T-helper 1 cell treated with Interleukin-12 subunit alpha and Interleukin-12 subunit beta and Interleukin-4 antibody, amounts not matched to agents 30 ng/mL and 1 ng/mL, for 36 hours (primary cell): ENCODE results near the gene RECQL5. TPM values are rescaled to one million over a fixed set of nuclear protein-coding genes. Genes with fewer than 3 reads are reported as not detected.

Experiments used
- intact Hi-C: fragments of 100-400 bp; cut with micrococcal nuclease; formaldehyde crosslinking; loops from one replicate; pipeline ENCODE4 v1.15.1; 2024
- total RNA-seq: library from RNA; stranded (reverse); gene quantifications from 2 replicates; pipeline ENCODE4 v1.2.3, GENCODE V29; 2022

The RECQL5 gene
- 41.6 and 43.4 TPM in 2 replicates for total RNA-seq

DNA sequence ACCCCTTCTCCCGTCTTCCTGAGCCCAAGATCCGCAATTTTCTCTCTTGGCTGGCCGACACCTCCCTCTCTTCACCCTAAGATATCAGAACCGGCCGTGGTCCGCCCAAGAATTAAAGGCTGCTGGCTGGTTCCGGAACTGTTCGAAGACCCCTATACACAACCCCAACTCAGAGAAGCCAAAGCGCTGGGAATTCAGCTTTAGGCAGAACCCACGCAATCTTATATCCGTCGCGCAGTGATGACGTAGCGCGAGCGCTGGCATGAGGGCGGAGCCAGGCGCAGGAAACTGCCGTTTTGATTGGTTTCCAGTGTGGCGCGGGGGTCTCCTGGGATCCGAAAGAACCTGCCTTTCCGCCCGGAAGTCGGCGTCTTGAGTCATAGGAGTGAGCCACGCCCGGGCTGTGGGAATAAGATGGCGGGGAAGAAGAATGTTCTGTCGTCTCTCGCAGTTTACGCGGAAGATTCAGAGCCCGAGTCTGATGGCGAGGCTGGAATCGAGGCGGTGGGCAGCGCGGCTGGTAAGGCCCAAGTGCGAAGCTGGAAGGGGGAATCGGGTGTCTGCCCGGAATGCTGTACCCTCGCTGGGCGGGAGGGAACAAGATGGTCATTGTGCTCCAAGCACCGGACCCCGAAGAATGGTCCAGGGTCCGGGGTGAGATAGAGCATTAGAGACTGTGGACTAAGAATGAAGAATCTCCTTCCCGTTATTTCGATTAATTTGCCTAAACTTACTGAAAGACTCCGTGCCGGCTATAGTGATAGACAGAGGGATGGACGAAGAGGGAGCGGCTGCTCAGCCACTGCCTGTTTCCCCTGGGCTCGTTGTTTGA is at the start of gene RECQL5, which contains the start of gene SAP30BP:
Gene RECQL5, minus strand, starts transcription at position 196 of the 832 bp plus-strand sequence. CDS start 597 bp downstream, outside the sequence.
Gene SAP30BP, plus strand, starts transcription at position 380 of the 832 bp plus-strand sequence. Its CDS starts 35 bp downstream, at position 415.
- intact Hi-C loops = loop anchor here (1.0 to 2.0 kb wide), 11 partner anchors 8 to 794 kb away; partner anchors contain the start of genes MRPL38, SMIM5, TMEM94 and TRIM65

DNA sequence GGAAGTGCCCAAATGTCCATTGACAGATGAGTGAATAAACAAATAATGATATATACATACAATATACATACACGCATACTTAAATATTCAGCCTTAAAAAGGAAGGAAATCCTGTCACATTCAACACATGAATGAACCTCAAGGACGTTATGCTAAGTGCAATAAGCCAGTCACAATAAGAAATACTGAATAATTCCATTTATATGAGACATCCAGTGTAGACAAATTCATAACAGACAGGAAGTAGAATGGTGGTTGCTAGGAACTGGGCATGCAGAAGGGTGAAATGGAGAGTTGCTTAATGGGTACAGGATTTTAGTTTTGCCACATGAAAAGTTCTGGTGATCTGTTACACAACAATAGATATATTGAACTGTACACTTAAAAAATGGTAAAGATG is 45.5 kb upstream of the RECQL5 start:
- intact Hi-C loops = no loop called here

DNA sequence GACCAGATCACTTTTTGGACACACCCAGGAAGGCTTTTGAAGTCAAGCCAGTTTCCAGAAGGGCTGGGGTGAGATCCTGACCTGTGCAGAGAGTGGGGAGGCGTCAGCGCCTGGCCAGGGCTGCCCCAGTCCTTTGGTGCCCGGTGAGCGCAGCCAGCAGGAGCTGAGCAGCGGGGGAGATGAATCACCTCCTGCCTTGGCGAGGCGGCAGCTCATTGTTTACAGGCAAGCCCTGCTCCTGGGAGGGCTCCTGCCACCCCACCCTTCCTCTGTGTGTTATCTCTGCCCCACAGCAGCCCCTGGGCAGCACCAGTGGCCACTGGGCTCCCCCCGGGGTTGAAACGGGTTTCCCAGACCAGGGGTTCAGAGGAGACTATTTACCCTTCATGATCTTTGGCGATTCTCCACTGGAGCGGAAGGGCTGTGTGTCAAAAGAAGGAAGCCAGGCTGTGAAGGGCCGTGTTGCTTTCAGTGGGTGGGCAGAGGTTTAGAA is 40.2 kb upstream of the RECQL5 start:
- intact Hi-C loops = no loop called here

DNA sequence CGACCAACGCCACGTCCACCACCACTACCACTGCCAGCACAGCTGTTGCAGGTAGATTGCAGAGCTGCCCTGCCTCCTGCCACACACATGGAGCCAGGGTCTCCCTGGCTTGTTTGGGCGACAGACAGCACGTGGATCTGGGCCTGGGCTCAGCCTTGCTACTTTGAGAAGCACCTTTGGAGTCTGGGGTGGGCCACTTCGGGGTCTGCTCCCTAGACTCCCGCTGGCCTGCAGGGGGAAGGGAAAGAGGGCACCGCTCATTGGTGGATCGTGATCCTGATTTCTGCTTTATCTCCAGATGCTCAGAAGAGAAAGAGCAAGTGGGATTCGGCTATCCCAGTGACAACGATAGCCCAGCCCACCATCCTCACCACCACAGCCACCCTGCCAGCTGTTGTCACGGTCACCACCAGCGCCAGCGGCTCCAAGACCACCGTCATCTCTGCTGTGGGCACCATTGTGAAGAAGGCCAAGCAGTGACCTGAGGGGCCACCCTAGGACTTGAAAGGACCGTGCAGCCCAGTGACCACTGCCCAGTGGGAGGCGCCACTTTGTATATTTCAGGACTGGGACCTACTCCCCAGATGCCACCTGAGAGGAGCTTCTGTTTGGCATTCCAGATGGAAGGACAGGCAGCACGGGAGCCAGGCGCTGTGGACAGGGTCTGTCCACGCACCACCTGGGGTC is 39.2 kb upstream of the RECQL5 start:
- intact Hi-C loops = no loop called here

DNA sequence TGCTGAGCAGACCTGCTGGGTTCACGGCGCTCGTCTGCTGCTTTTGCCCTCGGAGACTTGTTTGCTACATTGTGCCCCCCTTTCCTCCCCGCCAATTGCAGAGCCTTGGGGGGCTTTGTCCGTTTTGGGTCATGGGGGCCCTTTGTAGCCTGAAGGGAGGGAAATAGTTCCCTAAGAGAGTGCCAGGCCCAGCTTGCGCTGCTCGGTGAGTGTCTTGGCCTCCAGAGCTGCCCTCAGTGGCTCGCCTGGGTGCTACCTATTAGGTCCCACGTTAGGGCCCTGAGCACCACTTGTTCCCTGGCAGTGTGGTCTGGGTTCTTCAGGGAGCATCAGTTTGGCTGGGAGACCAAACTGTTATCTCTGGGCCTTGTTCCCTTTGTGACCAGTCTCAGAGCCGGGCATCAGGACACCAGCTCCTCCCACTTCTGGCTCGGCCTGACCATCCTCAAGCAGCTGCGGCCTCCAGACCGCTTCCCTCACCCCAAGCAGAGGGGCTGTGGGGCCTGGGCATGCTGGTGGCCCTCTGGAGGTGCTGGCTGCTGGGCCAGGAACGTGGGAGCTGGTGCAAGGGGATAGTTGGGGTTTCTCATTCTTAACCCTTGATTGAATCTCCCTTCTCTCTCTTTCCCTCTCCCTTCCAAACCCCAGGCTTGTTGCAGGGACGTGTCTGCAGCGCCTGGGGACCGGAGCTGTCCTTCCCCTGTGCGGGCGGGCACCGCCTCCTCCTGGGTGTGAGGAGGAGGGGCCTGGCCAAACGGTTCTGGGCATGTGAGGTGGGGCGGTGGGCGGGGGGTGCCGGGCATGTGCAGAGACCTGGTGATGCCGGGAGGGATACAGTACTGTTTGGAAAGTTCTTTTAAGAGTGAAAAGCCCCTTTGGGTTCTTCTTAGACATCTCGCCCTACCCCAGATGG is 38.3 kb upstream of the RECQL5 start:
- intact Hi-C loops = no loop called here

DNA sequence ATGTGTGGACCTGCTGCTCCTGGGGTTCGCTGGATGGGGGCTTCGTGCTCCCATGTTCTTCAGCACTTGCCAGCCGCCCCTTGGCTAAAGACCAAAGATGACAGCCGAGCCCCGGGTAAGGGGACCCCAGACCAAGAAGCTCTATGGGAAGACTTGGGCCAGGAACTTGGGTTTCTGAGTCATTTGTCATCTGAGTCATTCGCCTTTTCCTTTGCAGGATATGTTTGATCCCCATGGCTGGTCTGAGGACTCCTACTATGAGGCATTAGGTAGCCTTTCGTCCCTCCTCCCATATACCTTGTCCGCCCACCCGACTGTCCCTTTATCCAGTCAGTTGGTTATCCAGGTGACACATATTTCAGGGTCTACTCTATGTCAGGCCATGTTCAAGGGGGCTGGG is 36.6 kb upstream of the RECQL5 start:
- intact Hi-C loops = no loop called here

DNA sequence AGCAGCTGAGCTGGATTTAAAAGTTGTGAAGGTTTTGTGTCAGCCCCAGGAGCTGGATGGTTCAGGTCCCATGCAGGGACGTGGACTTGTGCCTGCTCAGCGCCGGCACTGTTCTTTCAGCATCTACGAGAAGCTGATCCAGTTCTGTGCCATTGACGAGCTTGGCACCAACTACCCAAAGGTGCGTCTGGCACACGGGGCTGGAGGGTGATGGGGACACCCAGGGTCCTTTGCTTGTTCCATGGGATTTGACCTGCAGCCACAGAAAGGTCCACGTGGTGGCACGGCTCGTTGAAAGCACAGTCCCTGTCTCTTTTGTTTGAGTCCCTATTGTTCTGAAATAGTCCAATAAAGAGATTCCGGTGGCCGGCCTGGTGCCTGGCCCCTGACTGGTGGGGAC is 36.2 kb upstream of the RECQL5 start:
- intact Hi-C loops = no loop called here

DNA sequence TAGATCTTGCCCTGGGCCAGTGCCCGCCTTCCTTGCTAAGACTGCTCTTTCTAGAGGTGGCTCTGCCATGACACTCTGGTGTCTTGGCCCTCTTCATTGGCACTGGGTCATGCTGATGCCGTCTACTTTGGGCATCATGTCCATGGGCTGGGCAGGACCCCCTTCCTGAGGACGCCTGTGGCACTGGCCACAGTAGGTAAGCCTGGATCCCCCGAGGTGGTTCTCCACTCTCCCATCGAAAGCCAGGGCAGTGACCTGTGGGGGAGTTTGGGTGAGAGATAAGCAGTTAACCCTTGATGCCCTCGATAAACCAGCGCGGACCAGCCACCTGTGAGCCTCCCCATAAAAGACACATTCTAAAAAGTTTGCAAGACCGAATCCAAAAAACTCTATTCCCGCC is 34.3 kb upstream of the RECQL5 start:
- intact Hi-C loops = no loop called here

DNA sequence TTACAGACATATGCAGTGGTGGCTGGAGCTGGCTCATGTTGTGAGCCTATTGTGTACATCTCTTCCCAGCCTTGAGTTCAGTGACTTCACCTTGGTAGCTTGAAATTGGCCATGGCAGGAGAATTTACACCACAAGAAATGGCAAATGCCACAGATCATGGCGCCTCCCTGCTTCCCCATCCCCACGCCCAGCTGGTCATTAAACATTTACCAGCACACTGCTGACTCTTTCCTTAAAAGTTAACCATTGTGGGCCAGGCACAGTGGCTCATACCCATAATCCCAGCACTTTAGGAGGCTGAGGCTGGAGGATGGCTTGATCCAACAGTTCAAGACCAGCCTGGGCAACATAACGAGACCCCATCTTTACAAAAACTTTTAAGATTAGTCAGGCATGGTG is 31.7 kb upstream of the RECQL5 start:
- intact Hi-C loops = no loop called here

DNA sequence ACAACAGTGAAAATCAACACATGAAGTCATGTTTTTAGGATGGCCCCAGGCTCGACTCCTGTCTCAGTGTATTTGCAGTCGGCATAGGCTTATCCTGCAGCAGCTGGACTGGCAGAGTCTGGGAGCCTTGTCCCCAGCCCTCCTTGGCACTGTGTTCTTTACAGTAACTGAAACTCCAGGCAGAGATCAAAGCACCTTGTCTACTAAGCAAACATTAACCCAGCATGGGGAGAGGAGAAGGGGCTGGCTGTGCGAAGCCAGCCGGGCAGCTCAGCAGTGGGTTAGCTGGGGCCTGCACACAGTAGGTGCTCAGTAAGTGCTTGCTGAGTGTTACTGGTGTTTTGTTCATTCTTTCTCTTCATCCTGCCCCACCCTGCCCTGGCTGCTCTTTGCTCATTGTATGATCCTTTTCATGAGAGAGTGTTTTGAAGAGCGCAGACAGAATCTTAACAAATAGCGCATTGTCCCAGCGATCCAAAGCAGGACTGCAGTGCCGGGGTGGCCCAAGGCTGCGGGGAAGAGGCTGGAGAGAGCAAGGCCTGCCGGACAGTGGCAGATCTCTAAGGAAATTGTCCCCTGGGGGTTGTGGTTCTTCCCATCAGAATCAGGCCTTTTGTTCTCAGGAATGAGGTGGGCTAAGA is 30.8 kb upstream of the RECQL5 start:
- intact Hi-C loops = no loop called here

DNA sequence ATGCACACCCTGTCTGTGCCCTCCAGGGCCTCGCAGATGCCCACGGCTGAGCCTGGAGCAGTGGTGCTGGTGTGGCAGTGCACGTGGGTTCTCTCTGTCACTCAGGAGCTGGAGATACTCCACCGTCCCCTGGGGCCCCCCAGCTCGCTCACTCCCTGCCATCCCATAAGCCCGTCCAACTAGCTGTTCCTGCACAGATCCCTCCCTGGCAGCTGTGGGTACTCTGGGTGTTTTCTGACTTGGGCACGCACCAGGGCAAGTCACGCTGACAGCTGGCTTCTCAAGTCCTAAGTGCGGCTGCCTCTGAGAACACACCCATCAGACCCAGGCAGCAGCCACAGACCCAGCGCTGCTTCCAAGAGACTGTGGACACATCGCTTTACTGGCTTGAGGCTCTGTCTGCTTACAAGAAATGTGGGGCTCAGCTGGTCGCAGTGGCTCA is 28.9 kb upstream of the RECQL5 start:
- intact Hi-C loops = no loop called here

DNA sequence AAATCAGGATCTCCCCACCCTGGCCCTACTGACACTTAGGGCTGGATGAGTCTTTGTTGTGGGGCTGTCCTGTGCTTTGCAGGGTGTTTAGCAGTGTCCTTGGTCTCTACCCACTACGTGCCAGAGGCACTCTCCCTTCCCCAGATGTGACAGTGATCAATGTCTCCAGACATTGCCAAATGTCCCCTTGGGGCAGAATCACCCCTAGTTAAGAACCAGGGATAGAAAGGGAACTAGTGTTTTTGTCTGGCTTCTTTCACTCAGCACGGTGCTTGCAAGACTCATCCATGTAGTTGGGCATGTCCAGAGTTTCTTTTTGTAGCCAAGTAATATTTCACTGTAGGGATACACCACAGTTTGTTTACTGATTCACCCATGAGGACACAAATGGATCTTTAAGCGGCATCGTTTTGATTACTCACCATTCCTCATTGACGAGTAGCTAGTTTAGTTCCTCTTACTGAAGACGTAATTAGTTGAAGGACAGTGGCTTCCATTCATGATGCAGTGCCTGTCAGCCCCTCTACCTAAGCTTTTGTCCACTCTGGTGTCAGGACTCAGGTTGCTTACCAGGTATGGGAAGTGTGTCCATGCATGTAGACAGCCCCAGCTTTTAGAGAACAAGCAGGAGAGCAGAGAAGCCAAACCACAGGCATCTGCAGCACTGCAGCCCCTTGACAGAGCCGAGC is 28.3 kb upstream of the RECQL5 start:
- intact Hi-C loops = no loop called here

DNA sequence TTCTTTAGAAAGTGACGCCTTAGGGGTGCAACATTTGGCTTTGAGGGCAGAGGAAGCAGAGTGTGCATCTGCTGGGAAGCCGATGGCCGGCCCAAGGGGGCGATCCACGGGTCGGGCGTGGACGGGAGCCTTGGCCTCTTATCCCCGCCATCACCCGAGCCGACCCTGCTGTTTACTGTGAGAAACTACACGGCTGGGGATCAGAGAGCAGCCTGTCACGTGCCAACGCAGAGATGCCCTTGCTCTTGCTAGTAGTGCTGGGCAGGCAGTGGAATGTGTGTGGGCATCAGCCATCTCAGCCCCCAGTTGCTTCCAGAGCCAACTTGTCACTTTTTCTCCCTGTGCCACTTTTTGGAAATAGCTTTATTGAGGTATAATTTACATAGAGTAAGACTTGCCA is 27.6 kb upstream of the RECQL5 start:
- intact Hi-C loops = no loop called here

DNA sequence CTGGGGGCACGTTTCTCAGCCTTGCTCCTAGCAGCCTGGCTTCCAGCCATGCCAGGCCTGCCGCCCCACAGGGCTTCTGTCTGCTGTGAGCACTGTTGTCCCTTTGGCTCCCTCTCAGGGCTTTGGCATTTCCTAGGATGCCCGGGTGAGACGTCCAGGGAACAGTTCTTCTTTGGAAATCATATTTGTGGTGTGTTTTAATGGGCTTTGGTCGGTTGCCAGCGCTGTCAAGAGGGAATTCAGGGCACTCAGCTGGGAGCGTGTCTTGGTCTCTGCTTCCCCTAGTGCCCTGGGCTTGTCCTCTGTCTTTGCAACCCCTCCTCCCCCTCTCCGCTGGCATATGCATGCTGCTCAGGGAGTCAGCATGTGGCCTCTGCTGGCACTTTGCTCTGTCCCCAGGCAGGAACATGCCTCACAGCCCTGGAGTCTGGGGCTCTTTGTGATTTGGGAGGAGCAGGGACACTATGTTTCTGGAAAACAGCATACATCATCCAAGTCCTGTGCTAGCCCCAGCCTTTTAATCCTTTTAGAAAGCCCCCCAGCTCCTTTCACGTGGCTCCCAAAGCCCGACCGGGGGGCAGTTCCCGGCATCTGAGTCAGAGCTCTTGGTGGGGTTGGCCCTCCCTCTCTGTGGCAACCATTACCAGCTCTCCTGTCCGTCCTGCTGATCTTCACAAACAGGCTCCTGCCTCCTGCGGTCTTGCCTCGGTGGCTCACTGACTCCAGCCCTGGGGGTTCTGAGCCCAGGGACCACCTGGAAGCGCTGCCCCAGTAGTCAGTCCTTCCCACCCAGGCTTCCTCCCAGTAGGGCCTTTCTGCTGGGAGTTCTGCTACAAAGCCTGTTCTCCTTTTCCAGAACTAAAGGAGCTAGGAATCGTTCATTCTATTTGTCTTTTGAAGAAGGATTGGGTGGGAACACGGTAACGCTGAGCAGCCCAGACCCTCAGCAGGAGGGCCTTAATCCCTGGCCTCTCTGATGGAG is 26.8 kb upstream of the RECQL5 start:
- intact Hi-C loops = no loop called here

DNA sequence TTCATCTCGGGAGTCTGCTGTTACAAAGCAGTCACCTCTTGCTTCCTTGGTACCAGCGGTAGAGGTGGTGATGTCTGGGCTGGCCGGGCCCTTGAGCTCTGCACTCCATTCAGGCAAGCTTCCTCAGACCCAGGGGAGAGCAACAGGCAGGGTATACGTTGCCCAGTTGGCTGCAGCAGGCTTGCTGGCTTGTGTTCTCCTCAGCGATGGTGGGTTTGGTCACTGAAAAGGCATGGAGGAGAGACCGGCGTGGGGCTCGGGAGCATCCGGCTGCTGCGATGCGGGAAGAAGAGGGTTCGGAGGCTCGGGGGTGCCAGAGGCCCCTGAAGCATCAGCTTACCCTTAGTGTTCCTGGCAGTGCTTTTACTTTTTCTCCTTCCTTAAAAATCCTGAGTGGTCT is 26.0 kb upstream of the RECQL5 start:
- intact Hi-C loops = no loop called here

DNA sequence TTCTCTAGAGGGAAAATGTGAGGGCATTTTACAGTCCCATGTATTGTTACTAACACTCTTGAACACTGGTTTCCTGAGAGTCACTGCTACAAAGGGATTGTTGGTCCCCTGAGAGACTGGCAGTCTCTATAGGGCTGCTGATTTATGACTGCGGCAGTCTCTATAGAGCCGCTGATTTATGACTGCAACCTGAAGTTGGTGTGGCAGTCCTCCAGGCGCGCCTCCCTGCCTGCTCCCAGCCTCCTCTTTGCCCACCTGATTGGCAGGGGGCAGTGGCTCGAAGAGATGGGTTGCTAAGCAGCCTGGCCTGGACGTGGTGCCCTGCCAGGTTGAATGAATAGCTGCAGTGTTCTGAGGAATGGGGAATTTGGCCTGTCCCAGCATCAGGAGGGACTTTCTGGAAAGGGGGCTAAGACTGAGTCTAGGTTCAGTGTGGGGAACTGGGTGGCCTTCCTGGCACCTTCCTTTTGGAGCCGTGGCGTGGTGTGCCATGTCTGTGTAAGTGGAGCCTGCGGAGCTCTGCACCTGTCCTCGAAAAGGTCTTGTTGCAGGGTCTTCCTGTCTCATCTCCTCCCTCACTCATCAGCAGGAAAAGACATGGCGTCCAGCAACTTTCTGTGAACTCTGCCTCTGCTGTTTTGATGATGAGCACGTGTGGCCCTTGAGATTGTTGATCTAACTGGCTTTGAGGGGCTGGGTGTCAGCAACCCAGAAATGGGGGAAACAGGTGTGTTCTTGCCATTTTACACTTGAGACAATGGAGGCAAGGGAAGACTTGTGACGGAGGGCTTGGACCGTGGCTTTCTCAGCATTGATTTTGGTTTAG is 25.1 kb upstream of the RECQL5 start:
- intact Hi-C loops = no loop called here

DNA sequence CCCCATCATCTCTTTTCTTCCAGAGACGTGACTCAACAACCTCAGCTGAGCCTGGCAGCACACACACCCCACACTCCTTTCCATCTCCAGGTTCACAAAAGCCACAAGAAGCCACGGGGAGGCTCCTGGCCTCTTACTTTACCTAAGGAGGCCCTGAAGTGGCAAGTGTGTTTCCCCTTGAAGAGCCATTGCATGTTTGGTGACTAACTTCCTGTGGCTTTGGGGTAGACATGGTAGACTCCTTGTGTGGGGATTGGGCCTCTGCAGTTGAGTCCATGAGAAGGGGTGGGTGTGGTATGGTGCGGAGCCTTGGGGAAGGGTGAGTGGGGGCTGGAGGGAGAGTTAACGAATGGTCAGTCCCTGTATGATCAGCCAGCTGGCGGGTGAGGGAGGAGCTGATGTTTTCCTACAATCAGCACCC is 24.4 kb upstream of the RECQL5 start:
- intact Hi-C loops = no loop called here

DNA sequence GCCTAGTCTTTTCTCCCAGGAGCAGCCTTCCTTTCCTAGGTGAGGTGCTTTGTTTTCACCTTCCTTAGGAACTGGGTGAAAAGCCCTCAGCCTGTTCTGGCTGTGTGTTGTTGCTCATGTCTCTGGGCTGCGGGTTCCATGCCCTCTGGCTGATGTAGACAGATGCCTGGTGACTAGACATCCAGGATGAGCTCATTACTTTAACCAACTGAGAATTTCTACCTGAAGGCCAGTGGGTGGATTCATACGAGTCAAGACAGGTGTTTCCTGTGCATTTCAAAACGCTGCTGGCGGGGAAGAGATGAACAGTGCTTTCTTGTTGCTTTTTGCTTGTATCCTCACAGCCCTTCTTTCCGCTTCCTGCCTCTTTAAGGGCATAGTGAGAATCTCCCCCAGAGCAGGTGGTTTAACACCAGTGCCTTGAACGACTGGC is 22.5 kb upstream of the RECQL5 start:
- intact Hi-C loops = loop anchor here (1.0 to 2.0 kb wide), 4 partner anchors 15 to 56 kb away; partner anchors contain the start of genes ITGB4, RECQL5, SAP30BP and SMIM5
